HK-2 (cell line): ENCODE measurements around the gene IQGAP1.

Experiments
- DNase-seq: peaks from one replicate; pipeline ENCODE4 v3.0.0-alpha.2; 2018; ENCODE audit not compliant: unreplicated experiment

The IQGAP1 gene

DNA sequence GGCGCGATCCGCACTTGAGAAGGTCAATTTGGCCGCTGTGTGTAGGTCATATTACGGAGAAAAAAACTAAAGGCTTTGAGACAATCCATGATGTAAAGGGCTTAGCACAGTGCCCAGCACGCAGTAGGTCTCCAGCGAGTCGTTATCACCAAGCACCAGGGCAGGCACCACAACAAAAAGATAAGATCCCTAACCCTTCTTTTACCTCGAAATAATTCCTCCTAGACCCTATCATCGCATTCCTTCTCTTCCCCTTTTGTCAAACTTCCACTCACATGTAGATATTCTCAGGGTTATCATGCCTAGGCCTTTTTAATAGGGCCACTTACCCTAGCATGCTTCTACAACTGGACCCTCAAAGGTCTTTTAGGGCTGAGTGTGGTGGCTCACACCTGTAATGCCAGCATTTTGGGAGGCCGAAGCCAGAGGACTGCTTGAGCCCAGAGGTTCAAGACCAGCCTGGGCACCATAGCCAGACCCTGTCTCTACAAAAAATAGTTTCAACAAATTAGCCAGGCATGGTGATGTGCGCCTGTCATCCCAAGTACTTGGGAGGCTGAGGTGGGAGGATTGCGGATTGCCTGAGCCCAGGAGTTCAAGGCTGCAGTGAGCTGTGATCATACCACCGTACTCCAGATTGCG, 22.5 kb upstream of the IQGAP1 start:
- no peak for DNase-seq

DNA sequence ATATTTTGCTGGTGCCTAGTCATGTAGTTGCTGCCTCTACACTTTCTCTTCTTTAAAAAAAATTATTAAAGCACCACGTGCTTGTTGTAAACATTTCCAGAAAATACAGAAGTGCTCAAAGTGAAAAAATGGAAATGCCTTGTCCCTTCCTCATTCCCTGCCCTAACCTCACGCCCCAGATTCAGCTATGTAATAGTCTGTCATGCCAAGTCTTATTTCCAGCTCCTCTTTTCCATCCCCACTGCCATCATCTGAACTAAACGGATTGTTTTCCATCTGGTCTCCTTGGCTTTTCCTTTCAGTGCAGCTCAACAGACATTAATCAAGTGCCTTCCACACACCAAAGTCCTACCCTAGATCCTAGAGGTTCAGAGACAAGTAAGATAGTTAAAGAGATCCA, 20.5 kb upstream of the IQGAP1 start:
- no peak for DNase-seq

GRCh38 chr15:90375071-90375470, 13.0 kb upstream of the IQGAP1 start:
- no peak for DNase-seq

GRCh38 chr15:90376789-90377188, 11.3 kb upstream of the IQGAP1 start:
- DNase-seq, result no peak

- no peak for DNase-seq
Measured at GRCh38 chr15:90379263-90379662, 8.8 kb upstream of the IQGAP1 start.

DNA sequence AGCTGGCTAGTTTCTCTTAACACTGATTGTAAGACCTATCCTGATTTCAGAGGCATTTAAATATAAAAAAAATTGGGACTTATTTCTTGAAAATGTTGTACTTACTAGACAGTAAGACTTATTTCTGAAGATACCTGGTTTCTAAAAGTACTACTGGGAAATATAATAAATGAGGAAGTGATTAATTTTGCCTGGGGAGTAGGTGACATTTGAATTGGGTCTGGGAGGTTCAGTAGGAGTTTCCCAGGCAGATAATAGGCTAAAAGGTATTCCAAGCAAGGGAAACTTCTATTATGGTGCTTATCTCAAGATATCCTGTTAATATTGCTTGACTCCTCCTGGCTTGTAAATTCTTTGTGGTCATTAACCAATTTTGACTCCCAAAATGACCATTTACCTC, 6.5 kb upstream of the IQGAP1 start:
- DNase-seq, result no peak

- DNase-seq, result no peak
Measured at GRCh38 chr15:90382320-90382719, 5.7 kb upstream of the IQGAP1 start.

DNA sequence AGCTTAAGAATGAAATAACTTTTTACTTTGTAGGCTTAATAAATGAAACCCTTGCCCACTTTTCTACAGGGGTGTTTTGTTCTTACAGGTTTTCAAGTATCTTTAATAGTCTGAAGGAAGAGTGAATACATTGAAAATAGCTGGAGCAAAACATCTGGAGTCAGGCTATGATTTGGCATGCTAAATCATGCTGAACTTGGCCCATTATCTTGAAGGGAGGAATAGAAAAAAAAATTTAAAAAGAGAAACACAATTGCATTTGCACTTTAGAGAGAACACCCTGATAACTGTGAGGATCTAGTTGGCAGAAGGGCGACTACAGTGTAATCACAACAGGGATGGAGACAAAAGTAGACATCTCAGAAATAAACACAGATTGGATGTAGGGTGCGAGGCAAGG, 1.8 kb upstream of the IQGAP1 start:
- no peak for DNase-seq

- DNase-seq, result peak; percentile 55
Measured at GRCh38 chr15:90388462-90389380, 679 bp downstream of the IQGAP1 start.

DNA sequence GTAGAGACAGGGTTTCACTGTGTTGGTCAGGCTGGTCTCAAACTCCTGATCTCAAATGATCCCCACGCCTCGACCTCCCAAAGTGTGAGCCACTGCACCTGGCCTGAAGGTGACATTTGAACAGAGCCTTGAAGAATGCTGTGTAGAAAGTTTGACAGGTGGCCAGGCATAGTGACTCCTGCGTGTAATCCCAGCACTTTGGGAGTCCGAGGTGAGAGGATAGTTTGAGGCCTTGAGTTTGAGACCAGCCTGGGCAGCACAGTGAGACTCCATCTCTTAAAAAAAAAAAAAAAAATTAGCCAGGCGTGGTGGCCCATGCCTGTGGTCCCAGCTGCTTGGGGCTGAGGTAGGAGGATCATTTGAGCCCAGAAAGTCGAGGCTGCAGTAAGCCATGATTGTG, 1.5 kb downstream of the IQGAP1 start:
- no peak for DNase-seq

DNA sequence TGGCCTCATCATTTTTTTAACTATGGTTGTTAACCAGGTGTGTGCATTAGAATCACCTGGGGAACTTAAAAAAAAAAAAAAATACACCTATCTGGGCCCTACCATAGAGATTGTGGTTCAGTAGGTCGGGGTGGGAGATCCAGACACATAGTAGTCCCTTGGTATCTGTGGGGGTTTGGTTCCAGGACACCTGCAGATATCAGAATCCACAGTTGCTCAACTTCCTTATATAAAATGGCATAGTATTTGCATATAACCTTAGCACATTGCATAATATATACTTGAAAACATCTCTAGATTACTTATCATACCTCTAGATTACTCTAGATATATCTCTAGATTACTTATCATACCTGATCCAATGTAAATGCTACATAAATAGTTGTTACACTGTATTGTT, 5.0 kb downstream of the IQGAP1 start:
- no peak for DNase-seq

DNA sequence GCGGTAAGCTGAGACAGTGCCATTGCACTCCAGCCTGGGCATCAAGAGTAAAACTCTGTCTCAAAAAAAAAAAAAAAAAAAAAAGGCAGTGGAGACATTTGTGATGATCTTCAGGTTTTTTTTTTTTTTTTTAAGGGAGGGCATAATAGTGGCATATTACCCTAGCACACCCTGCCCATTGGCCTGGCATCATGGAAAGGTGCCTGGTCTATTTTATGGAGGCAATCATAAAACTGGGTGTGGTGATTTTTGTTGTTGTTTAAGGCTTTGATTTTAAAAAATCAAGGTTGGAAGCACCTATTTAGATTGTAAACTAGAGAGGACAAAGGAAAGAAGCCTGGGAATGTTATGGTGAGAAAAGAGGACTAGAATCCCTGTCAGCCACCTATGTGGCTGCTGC, 6.0 kb downstream of the IQGAP1 start:
- no peak for DNase-seq

GRCh38 chr15:90394748-90395442, 6.9 kb downstream of the IQGAP1 start:
- no peak for DNase-seq

GRCh38 chr15:90396321-90396720, 8.3 kb downstream of the IQGAP1 start:
- no peak for DNase-seq

DNA sequence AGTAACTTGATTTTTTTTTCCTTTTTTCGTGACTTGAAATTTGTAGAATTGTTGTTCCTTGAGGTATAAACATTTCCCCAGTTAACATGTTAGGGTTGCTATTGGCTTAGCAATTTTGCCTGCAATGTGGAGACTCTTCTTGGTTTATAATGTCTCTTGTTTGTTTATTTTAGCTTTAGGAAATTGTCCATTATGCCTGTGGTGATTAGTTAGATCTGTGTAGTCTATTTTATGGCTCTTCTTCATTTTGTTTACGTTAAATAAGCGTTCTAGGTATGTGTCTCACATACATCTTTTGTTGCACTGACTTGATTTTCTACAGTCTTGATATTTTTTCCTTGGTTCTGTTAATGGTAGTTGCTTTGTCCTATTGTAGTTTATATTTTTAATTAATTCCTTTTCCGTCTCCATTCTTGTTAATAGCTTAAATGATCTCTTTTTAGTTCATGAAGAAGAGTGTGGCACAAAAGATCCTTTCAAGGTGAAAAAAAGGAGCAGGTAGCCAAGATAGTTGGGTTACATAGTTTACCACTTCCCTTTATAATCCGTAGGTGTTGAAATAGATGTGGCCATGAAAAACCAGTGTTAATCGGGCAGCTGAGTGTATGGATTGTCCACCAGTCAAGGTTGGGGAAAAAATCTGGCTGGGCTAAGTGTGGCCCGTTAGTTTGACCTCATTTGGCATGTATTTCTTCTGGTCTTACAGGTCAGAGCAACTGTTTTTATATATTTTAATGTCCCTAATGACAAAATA, 12.1 kb downstream of the IQGAP1 start:
- DNase-seq, result no peak

- DNase-seq, result peak; percentile 41
Measured at GRCh38 chr15:90400759-90401314, 12.8 kb downstream of the IQGAP1 start.

- DNase-seq, result no peak
Measured at GRCh38 chr15:90401495-90401894, 13.5 kb downstream of the IQGAP1 start.

DNA sequence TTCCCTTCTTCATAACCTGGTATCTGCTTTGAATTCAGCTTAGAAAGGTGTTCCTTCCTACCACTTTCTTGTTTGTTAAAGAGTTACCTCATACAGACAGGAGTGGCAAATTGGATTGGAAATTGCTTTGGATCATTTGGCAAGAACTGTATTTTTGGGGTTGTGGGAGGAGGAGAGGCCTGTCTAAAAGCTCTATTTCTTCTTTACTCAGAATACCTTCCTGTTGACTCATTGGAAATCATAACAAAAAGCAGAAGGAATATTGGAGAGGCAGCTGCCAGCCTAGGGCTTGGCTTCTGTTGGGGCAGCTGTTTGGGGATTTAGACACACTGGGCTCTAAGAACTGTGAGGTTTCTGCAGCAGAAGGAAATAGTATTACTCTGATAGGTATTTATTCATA, 14.2 kb downstream of the IQGAP1 start:
- no peak for DNase-seq

DNA sequence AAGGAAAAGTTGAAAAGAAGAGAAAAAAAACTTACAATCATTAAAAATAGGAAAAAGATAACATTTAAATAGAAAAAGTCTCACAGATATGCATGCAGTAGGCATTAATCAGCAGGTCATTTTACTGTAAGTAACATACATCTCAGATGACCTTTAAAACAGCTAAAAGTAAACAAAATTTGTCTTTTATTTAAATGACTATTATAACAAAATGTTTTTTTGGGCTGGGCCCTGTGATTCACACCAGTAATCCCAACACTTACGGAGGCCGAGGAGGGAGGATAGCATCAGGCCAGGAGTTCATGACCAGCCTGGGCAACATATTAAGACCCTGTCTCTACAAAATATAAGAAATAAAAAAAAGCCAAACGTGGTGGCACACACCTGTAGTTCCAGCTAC, 14.7 kb downstream of the IQGAP1 start:
- DNase-seq, result no peak

DNA sequence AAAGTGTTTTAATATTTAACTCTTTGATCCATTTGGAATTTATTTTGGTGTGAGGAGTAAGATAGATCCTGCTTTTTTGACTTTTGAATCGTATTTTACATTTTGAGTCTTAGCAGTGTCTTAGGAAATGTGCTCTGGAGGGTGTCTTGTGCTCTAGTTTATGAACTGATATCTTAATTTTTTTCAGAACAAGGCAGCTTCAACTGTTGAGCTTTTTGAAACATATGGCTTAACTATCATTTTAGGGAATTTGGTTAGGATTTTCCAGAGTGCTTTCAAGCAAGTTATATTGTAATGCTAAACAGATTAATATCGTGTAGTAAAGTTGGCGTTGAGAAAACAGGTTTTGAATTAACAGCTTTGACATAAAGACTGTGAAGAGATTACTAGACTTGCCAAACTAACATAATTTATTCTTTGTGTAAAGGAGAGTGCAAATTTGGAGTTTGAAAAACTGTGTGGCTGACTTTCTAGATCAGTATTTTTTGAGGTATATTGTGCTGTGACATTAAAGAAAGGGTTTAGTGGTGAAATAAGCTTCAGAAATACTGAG, 17.1 kb downstream of the IQGAP1 start:
- no peak for DNase-seq

DNA sequence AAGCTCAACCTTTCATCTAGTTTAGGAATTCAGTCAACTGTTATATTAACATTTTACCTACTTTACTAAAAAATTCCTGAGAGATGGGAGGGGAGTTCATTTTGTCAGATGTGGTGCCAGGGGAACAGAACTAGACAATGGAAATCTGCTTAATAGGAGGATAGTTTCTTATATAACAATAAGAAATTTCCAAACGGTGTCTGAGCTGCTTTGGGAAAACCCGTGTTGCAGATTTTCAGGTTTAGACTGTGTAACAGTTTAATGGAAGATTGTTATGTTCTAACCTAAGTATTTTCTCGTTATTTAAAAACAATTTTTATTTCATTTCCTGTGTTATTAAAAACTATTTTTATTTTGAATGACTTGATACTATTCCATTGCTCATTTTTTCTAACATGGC, 19.3 kb downstream of the IQGAP1 start:
- no peak for DNase-seq
